ENCODE data around the gene DNAJB6.

The DNAJB6 gene

DNA sequence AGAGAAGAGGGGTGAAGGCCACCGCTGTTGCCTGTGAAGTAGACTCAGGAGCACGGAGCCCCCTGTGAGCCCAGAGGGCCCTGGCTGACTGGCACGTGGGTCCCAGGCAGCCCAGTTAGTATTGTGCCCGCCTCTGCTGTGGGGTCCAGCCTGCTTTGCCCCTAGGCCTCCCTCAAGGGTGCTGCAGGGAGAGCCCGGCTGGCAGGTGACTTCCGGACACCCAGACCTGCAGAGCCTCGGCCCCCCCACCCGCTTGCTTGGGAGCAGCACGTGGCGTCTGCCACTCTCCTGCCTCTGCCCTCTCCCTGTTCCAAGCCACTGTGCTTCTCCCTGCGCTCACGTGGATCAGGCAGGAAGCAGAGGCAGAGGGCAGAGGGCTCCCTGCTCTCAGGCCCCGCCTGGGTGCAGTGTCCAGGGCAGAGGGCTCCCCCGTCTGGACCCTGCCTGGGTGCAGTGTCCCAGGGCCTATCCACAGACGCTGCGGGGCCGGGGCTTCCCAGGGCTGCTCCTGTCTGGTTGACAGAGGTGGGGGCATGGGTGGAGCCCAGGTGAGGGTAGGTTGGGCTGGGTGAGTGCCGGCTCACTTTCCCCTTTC lies 88.4 kb downstream of the DNAJB6 start:
- Histone ChIP-seq H3K36me3 (no peaks in the 10 kb centered on the region), H3K4me1 (no peaks in the 10 kb centered on the region), H3K4me3 (ENCODE audit: low read depth, low read length) (no peak overlapping the region), H3K9me3 (no peaks in the 10 kb centered on the region), H3K27me3 (no peaks in the 10 kb centered on the region)
- TF ChIP-seq, protein P1, sequence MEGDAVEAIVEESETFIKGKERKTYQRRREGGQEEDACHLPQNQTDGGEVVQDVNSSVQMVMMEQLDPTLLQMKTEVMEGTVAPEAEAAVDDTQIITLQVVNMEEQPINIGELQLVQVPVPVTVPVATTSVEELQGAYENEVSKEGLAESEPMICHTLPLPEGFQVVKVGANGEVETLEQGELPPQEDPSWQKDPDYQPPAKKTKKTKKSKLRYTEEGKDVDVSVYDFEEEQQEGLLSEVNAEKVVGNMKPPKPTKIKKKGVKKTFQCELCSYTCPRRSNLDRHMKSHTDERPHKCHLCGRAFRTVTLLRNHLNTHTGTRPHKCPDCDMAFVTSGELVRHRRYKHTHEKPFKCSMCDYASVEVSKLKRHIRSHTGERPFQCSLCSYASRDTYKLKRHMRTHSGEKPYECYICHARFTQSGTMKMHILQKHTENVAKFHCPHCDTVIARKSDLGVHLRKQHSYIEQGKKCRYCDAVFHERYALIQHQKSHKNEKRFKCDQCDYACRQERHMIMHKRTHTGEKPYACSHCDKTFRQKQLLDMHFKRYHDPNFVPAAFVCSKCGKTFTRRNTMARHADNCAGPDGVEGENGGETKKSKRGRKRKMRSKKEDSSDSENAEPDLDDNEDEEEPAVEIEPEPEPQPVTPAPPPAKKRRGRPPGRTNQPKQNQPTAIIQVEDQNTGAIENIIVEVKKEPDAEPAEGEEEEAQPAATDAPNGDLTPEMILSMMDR (IDR thresholded peaks at IDR 0.05; ENCODE audit: low read depth, low read length), result no peak
- DNase-seq, result no peak

DNA sequence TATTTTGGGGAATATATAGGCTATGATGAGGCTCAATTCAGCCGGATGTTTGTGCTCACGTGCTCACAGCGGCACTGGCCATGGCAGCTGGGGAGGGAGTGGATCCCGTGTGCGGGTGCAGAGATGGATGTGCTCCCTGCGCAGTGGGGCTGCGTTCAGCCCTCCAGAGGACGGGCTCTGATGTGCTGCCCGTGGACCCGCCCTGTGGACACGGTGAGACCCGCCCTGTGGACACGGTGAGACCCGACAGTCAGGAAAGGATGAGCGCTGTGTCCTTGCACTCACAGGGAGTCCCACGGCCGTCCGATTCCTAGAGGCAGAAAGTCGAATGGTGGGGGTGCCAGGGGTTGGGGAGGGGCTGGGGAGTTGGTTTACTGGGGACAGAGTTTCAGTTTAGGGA lies 89.0 kb downstream of the DNAJB6 start:
- Histone ChIP-seq H3K27me3 (no peaks in the 10 kb centered on the region), H3K4me1 (no peaks in the 10 kb centered on the region), H3K4me3 (ENCODE audit: low read depth, low read length) (no peak overlapping the region), H3K9me3 (no peaks in the 10 kb centered on the region), H3K36me3 (no peaks in the 10 kb centered on the region)
- TF ChIP-seq, protein P1 (IDR thresholded peaks at IDR 0.05; ENCODE audit: low read depth, low read length), result no peak
- DNase-seq, result no peak

DNA sequence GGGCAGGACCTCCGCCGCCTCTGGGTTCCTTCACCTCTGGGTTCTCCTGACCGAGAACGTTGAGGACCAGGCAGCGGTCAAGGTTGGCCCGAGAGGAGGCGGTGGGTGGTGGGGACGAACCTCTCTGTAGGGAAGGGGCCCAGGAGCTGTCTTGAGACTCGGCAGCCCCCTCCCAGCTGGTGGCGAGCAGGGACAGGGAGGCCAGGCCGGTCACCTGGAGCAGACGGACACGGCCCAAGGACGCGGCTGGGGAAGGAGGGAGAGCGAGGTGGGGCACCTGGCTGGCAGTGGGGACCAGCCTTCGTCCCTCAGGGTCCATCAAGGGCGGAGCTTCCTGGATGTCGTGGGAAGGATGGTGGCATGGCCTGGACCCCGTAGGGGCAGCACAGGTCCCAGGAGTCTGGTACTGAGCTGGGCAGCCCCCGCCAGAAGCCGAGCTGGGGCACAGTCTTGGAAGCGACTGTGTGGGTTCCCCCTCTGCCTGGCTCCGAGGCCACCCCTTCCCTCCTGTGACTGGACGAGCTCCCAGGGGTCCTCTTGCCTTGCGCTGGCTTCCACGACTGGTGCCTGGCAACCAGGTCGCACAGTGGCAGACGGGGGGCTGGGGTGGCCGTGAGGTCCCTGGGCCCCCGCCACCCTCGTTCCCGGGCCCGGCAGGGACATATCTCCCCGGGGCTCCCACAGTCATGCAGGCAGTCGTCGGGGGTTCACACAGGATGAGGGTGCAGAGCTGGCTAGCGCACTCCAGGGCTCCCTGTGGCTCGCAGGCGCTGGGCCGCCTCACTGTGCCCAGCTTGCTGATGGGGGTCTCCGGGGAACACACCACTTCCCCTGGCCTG lies 89.9 kb downstream of the DNAJB6 start:
- Histone ChIP-seq H3K36me3 (no peaks in the 10 kb centered on the region), H3K9me3 (no peaks in the 10 kb centered on the region), H3K4me3 (ENCODE audit: low read depth, low read length) (no peak overlapping the region), H3K27me3 (no peaks in the 10 kb centered on the region), H3K4me1 (no peaks in the 10 kb centered on the region)
- peak; percentile 10 for DNase-seq
- TF ChIP-seq, protein P1 (IDR thresholded peaks at IDR 0.05; ENCODE audit: low read depth, low read length), result no peak

DNA sequence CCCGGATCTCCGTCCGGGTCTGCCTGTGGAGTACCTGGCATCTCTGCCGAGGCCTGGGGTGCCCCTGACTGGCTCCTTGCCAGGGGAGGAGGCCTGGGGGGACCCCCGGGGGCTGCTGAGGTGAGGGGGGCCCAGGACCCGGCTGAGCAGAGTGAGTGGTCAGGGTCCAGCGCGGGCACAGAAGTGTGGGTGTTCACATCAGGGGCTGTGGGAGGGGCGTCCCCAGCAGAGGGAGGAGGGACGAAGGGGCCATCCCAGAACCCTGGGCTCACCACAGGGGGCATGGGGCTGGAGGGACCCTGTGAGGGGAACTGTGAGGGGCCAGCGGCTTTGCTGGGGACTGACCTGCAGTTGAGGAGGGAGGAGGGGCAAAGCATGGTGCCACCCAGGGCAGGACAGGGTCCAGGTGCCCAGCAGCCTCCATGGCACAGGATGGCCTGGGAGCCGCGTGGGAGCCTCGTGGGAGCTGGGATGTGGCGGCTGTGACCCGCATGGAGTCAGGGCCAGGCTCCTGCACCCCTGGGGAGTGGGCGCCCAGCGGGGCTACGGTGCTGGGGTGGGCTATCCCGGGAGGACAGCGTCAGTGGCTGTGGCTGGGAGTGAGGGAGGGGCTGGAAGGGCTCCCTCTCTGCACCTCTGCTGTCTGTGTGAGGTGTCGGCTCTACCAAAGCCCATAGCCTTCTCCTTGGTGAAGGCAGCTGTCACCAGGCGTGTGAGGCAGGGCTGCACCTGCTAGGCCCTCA lies 91.2 kb downstream of the DNAJB6 start:
- no peaks in the 10 kb centered on the region for H3K27me3 ChIP-seq

DNA sequence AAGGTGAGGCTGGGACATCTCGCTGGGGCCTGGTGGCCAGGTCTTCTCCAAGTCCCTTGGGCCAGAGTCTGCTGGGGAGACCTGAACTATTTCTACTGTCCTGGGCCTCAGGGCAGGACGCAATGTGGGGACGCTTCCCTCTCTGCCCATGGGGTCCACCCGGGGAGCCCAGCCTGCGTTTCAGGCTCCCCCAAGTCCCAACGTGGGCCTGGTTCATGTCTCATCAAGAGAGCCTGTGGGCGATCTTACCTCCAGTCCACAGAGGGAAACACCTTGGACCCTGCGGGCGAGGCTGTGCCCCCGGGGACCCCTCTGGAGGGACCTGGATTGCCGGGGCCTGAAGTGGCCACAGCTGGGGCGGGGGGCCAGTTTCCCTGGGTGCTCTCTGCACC lies 91.7 kb downstream of the DNAJB6 start:
- H3K4me1 ChIP-seq, result no peaks in the 10 kb centered on the region
- TF ChIP-seq, protein P1 (IDR thresholded peaks at IDR 0.05; ENCODE audit: low read depth, low read length), result no peak
- H3K27me3 ChIP-seq, result no peaks in the 10 kb centered on the region
- no peaks in the 10 kb centered on the region for H3K36me3 ChIP-seq
- no peak overlapping the region for H3K4me3 ChIP-seq (ENCODE audit: low read depth, low read length)
- DNase-seq, result peak; percentile 3
- no peaks in the 10 kb centered on the region for H3K9me3 ChIP-seq

More for the DNA sequence above, 91.2 kb downstream of the DNAJB6 start:
- TF ChIP-seq, protein P1 (IDR thresholded peaks at IDR 0.05; ENCODE audit: low read depth, low read length), result no peak
- DNase-seq, result peak; percentile 13
- no peaks in the 10 kb centered on the region for H3K36me3 ChIP-seq
- H3K4me3 ChIP-seq (ENCODE audit: low read depth, low read length), result no peak overlapping the region
- H3K9me3 ChIP-seq, result no peaks in the 10 kb centered on the region
- no peaks in the 10 kb centered on the region for H3K4me1 ChIP-seq
